Activated CD4-positive, alpha-beta T cell treated with anti-CD3 and anti-CD28 coated beads, Interleukin-2, amount 10 ng/mL, durations not matched to agents 7 days and 5 days (primary cell): ENCODE results near the gene SLC41A1. TPM values are rescaled to one million over a fixed set of nuclear protein-coding genes. Genes with fewer than 3 reads are reported as not detected.
A peak's percentile ranks its signal among the peaks of the same experiment; 100 is the strongest.
"Not testable (repeated sequence)": the region's sequence is repeated elsewhere in the genome, so short reads cannot be mapped to it uniquely, and the experiment has no call there.

Source experiments
- CTCF ChIA-PET: fragments of 350-600 bp; sonication (Branson Sonifier 250); formaldehyde crosslinking; loops from one replicate; lab custom pipeline; 2021; ENCODE audit warnings: antibody characterized with exemption; lab: Charles Lee
- POLR2A ChIA-PET: fragments of 350-600 bp; sonication (Branson Sonifier 250); formaldehyde crosslinking; loops from one replicate; lab custom pipeline; 2021; ENCODE audit warnings: antibody characterized with exemption; lab: Charles Lee
- DNase-seq: peaks from one replicate; pipeline ENCODE4 v3.0.0-alpha.2; 2020
- H3K27ac Mint-ChIP-seq: one replicate; pipeline ENCODE4 v1.8.0; 2021; ENCODE audit warnings: mild to moderate bottlenecking, moderate library complexity, mixed read lengths
- H3K27me3 Mint-ChIP-seq: one replicate; pipeline ENCODE4 v1.8.0; 2021; ENCODE audit warnings: mixed read lengths
- H3K36me3 Mint-ChIP-seq: one replicate; pipeline ENCODE4 v1.8.0; 2021; ENCODE audit warnings: low read depth, mixed read lengths
- H3K4me1 Mint-ChIP-seq: one replicate; pipeline ENCODE4 v1.8.0; 2021; ENCODE audit warnings: mixed read lengths
- H3K4me3 Mint-ChIP-seq: one replicate; pipeline ENCODE4 v1.8.0; 2021; ENCODE audit warnings: mild to moderate bottlenecking, moderate library complexity, mixed read lengths
- H3K9me3 Mint-ChIP-seq: one replicate; pipeline ENCODE4 v1.8.0; 2021; ENCODE audit warnings: mixed read lengths
- total RNA-seq, 2 experiments: library from RNA; stranded (reverse); gene quantifications; one replicate each; pipeline ENCODE4 v1.2.3, GENCODE V29; 2021

SLC41A1 gene
- total RNA-seq, 2 experiments from 2014 or later = 10.8 to 12.2 TPM

DNA sequence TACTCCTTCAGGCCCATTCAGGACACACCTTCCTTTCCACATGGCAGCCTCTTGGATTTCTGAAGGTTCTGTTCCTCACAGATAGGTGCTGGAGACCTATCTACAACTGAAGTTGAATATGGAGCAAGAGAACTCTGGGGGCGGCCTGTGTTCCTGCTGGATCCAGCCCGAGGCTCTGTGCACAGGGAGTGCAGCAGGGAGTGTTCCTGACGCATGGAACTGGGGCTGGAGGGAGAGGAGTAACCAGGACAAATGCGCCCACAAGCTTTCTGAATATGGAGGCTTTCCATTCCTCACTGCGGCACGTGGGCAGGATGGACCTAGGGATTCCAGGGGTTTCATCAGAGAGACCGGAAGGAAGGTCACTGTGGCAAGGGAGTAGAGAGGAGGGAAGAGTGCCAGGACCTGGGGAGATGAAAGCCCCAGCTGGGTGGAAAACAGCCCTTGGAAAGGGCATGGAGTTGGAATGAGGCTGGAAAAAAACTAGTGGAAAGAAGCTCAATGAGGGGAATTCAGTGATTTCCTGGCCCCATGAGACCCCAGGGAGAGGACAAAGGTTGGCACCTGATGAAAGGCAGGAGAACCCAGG, 24.5 kb upstream of the SLC41A1 start:
- CTCF ChIA-PET = interaction anchor here (0.6 to 1.2 kb wide), 3 partner anchors 16 to 193 kb away, joined by 3 read pairs; no protein-coding TSS in a partner anchor
- DNase-seq = no peak
- no peaks in the 10 kb centered on the region for H3K36me3 Mint-ChIP-seq
- H3K9me3 Mint-ChIP-seq = no peaks in the 10 kb centered on the region
- H3K27ac Mint-ChIP-seq = no peak overlapping the region
- POLR2A ChIA-PET = no interaction called here
- H3K4me1 Mint-ChIP-seq = no peaks in the 10 kb centered on the region
- H3K4me3 Mint-ChIP-seq = no peak overlapping the region
- H3K27me3 Mint-ChIP-seq = no peaks in the 10 kb centered on the region

GRCh38 chr1:205834751-205835150, 21.8 kb upstream of the SLC41A1 start:
- Mint-ChIP-seq H3K36me3 (no peaks in the 10 kb centered on the region), H3K27me3 (no peaks in the 10 kb centered on the region), H3K4me1 (no peaks in the 10 kb centered on the region), H3K4me3 (no peak overlapping the region), H3K27ac (no peak overlapping the region), H3K9me3 (no peaks in the 10 kb centered on the region)
- ChIA-PET CTCF (no interaction called here), POLR2A (no interaction called here)
- DNase-seq = no peak

GRCh38 chr1:205832326-205832751, 19.3 kb upstream of the SLC41A1 start:
- Mint-ChIP-seq H3K4me3 (no peak overlapping the region), H3K27ac (no peak overlapping the region), H3K4me1 (no peaks in the 10 kb centered on the region), H3K36me3 (no peaks in the 10 kb centered on the region), H3K27me3 (no peaks in the 10 kb centered on the region), H3K9me3 (no peaks in the 10 kb centered on the region)
- no peak for DNase-seq
- CTCF ChIA-PET = interaction anchor here (0.7 to 1.5 kb wide), 3 partner anchors 8 to 32 kb away, joined by 3 to 4 read pairs (median 3); no protein-coding TSS in a partner anchor
- POLR2A ChIA-PET = no interaction called here

- Mint-ChIP-seq H3K4me1 (peaks cover 16% of the 10 kb centered on the region), H3K27me3 (no peaks in the 10 kb centered on the region), H3K27ac (no peak overlapping the region), H3K4me3 (no peak overlapping the region), H3K36me3 (no peaks in the 10 kb centered on the region), H3K9me3 (no peaks in the 10 kb centered on the region)
- CTCF ChIA-PET = interaction anchor here (1.3 to 2.3 kb wide), 4 partner anchors 13 to 554 kb away, joined by 3 to 6 read pairs (median 4); no protein-coding TSS in a partner anchor
- DNase-seq = no peak
- POLR2A ChIA-PET = no interaction called here
Measured at GRCh38 chr1:205827623-205828022, 14.6 kb upstream of the SLC41A1 start.

- Mint-ChIP-seq H3K4me1 (peaks cover 16% of the 10 kb centered on the region), H3K27ac (no peak overlapping the region), H3K4me3 (no peak overlapping the region), H3K27me3 (no peaks in the 10 kb centered on the region), H3K9me3 (no peaks in the 10 kb centered on the region), H3K36me3 (no peaks in the 10 kb centered on the region)
- CTCF ChIA-PET = interaction anchor here (1.3 to 2.7 kb wide), 8 partner anchors 11 to 553 kb away, joined by 3 to 7 read pairs (median 4); no protein-coding TSS in a partner anchor
- DNase-seq = no peak
- POLR2A ChIA-PET = no interaction called here
Measured at GRCh38 chr1:205826995-205827394, 14.0 kb upstream of the SLC41A1 start.

DNA sequence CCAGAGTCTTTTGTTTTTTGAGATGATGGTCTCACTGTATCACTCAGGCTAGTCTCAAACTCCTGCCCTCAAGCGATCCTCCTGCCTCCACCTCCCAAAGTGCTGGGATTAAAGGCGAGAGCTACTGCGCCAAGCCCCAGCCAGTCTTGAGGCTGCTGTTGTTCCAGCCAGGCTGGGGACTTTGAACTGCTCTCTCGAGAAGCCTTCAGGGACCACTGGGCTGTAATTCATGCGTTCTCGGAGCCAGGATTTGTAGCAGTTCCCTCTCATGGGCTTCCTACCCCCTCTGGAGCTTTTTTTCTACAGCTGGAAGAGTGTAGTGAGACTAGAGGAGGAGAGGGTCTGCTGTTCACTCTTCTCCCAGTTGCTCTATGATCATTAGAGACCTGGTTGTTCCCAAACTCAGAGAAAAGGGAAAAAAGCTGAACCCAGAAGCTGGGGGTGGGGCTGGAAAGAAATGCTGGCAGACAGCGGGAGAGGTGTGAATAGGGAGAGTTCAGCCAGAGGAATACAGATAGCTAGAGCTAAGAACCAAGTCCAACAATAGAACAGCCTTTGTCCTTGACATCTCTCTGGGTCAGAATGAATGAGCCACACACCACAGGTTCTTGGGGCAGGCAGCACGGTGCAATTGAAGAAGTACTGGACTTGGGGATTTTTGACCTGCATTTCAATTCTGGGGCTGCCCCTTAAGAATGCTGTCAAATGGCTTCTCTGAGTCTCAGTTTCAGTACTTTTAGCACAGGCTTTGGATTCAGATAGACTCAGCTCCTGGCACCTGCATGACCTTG, 13.2 kb upstream of the SLC41A1 start:
- POLR2A ChIA-PET = interaction anchor here (0.6 kb wide), 1 partner anchor 799 kb away, joined by 4 read pairs; no protein-coding TSS in a partner anchor
- no peak overlapping the region for H3K4me3 Mint-ChIP-seq
- no peak for DNase-seq
- peaks cover 16% of the 10 kb centered on the region for H3K4me1 Mint-ChIP-seq
- H3K27ac Mint-ChIP-seq = no peak overlapping the region
- H3K36me3 Mint-ChIP-seq = no peaks in the 10 kb centered on the region
- H3K27me3 Mint-ChIP-seq = no peaks in the 10 kb centered on the region
- CTCF ChIA-PET = interaction anchor here (1.3 to 2.7 kb wide), 9 partner anchors 10 to 341 kb away, joined by 3 to 7 read pairs (median 4); no protein-coding TSS in a partner anchor
- no peaks in the 10 kb centered on the region for H3K9me3 Mint-ChIP-seq

DNA sequence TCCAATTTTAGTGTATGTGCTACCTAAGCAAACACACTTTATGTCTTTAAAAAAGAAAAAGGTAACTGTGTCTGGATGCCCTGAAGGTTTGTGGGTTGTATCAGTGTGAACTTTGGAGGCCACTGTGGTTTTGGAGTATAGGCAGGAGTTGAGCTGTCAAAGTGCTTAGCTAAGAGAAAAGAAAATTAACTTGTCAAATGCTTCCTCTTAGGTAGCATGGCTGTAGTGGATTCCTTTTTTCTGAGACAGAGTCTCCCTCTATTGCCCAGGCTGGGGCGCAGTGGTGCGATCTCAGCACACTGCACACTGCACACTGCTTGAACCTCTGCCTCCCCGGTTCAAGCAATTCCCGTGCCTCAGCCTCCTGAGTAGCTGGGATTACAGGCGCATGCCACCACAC, 11.2 kb upstream of the SLC41A1 start:
- no peak overlapping the region for H3K27ac Mint-ChIP-seq
- H3K27me3 Mint-ChIP-seq = peaks cover 3% of the 10 kb centered on the region
- ChIA-PET POLR2A (no interaction called here), CTCF (interaction anchor here (0.6 to 1.5 kb wide), 2 partner anchors 9 to 247 kb away, joined by 3 to 4 read pairs; no protein-coding TSS in a partner anchor)
- no peaks in the 10 kb centered on the region for H3K36me3 Mint-ChIP-seq
- DNase-seq = no peak
- no peak overlapping the region for H3K4me3 Mint-ChIP-seq
- H3K4me1 Mint-ChIP-seq = peaks cover 16% of the 10 kb centered on the region
- H3K9me3 Mint-ChIP-seq = no peaks in the 10 kb centered on the region

DNA sequence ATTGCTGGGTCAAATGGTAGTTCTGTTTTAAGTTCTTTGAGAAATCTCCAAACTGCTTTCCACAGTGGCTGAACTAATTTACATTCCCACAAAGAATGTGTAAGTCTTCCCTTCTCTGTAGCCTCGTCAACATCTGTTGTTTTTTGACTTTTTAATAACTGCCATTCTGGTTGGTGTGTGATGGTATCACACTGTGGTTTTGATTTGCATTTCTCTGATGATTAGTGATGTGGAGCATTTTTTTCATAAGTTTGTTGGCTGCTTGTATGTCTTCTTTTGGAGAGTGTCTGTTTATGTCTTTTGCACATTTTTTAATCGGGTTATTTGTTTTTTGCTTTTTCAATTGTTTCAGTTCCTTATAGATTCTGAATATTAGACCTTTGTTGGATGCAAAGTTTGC, 10.3 kb upstream of the SLC41A1 start:
- H3K27ac Mint-ChIP-seq, H3K4me3 Mint-ChIP-seq, H3K27me3 Mint-ChIP-seq, POLR2A ChIA-PET, H3K9me3 Mint-ChIP-seq, H3K36me3 Mint-ChIP-seq, DNase-seq: not testable (repeated sequence)
- peaks cover 16% of the 10 kb centered on the region for H3K4me1 Mint-ChIP-seq
- CTCF ChIA-PET = interaction anchor here (1.5 kb wide), 1 partner anchor 10 kb away, joined by 4 read pairs; no protein-coding TSS in a partner anchor

DNA sequence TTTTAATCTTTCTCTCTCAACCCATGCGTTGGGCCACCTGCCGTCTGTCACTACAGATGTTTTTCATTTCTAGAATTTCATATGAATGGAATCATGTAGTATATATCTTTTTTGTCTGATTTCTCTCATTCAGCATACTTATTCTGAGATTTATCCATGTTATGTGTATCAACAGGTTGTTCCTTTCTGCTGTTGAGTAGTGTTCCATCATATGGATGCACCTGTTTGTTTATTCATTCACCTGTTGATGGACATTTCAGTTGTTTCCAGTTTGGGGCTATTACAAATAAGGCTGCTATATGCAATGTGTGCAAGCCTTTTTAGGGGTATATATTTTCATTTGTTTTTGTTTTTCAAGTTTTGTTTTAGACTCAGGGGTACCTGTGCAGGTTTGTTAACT, 9.4 kb upstream of the SLC41A1 start:
- Mint-ChIP-seq H3K4me1 (peaks cover 16% of the 10 kb centered on the region), H3K27me3 (peaks cover 3% of the 10 kb centered on the region), H3K4me3 (no peak overlapping the region), H3K9me3 (no peaks in the 10 kb centered on the region), H3K36me3 (no peaks in the 10 kb centered on the region), H3K27ac (no peak overlapping the region)
- POLR2A ChIA-PET = no interaction called here
- CTCF ChIA-PET = no interaction called here
- DNase-seq = no peak

DNA sequence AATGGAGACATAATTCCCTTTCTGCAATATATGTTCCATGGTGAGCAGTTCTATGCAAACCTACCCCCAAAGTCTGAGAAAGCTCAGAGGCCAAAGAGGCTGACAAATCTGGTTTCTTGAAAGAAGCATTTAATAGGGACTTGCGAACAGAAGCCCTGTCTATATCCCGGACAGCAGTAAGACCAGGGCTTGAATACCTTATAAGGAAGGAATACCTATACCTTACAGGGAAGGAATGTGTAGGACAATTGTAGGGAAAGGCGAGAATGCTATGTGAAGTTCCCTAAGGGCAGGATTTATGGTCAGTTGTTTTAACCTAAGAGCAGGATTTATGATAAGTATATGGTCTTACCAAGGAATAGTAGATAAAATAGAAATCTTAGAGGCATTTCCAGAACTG, 5.0 kb upstream of the SLC41A1 start:
- Mint-ChIP-seq H3K27me3 (peaks cover 12% of the 10 kb centered on the region), H3K36me3 (no peaks in the 10 kb centered on the region), H3K4me3 (no peak overlapping the region), H3K27ac (no peak overlapping the region), H3K9me3 (no peaks in the 10 kb centered on the region), H3K4me1 (peaks cover 10% of the 10 kb centered on the region)
- DNase-seq = no peak
- CTCF ChIA-PET = no interaction called here
- POLR2A ChIA-PET = no interaction called here

GRCh38 chr1:205817364-205817763, 4.4 kb upstream of the SLC41A1 start:
- ChIA-PET POLR2A (no interaction called here), CTCF (interaction anchor here (1.6 to 2.3 kb wide), 2 partner anchors 11 to 16 kb away, joined by 4 to 10 read pairs; no protein-coding TSS in a partner anchor)
- no peak for DNase-seq
- H3K36me3 Mint-ChIP-seq = no peaks in the 10 kb centered on the region
- H3K27ac Mint-ChIP-seq = no peak overlapping the region
- peaks cover 12% of the 10 kb centered on the region for H3K27me3 Mint-ChIP-seq
- H3K4me3 Mint-ChIP-seq = no peak overlapping the region
- no peaks in the 10 kb centered on the region for H3K9me3 Mint-ChIP-seq
- H3K4me1 Mint-ChIP-seq = peaks cover 8% of the 10 kb centered on the region

GRCh38 chr1:205813755-205814058, 709 bp upstream of the SLC41A1 start:
- H3K4me3 Mint-ChIP-seq = peak overlapping the region; percentile 79
- CTCF ChIA-PET = interaction anchor here (1.2 kb wide), 1 partner anchor 13 kb away, joined by 4 read pairs; no protein-coding TSS in a partner anchor

More at GRCh38 chr1:205813755-205814058, 709 bp upstream of the SLC41A1 start:
- H3K27ac Mint-ChIP-seq = peak overlapping the region; percentile 42
- peaks cover 10% of the 10 kb centered on the region for H3K36me3 Mint-ChIP-seq
- no peak for DNase-seq
- H3K4me1 Mint-ChIP-seq = peaks cover 32% of the 10 kb centered on the region
- no peaks in the 10 kb centered on the region for H3K9me3 Mint-ChIP-seq
- H3K27me3 Mint-ChIP-seq = peaks cover 9% of the 10 kb centered on the region
- POLR2A ChIA-PET = no interaction called here
